GM23338 (cell line): ENCODE results near the gene ARHGAP9. TPM values are rescaled to one million over a fixed set of nuclear protein-coding genes. Genes with fewer than 3 reads are reported as not detected.
"Not testable (repeated sequence)": the region's sequence is repeated elsewhere in the genome, so short reads cannot be mapped to it uniquely, and the experiment has no call there.

Source experiments
- ATAC-seq: fragments of 200-7000 bp; cut with Tn5 transposase; 3 replicates; pipeline ENCODE4 v1.9.1; 2020
- DNase-seq: peaks from one replicate; pipeline ENCODE4 v3.0.0-alpha.2; 2015; ENCODE audit warnings: low spot score
- H2AFZ ChIP-seq: fragments of 200-600 bp; sonication (generic); 2 replicates; pipeline ENCODE4 v1.8.0; 2016; ENCODE audit warnings: antibody characterized with exemption, mild to moderate bottlenecking, moderate library complexity
- H3F3A ChIP-seq: fragments of 200-600 bp; sonication (generic); replicated peaks from 2 replicates; pipeline ENCODE4 v1.8.0; 2017; ENCODE audit warnings: antibody characterized with exemption, mixed run types, low read depth
- H3K27ac ChIP-seq: fragments of 200-600 bp; sonication (generic); 2 replicates; pipeline ENCODE4 v1.6.1; 2016; ENCODE audit warnings: low read depth
- H3K27me3 ChIP-seq: fragments of 200-600 bp; sonication (generic); 2 replicates; pipeline ENCODE4 v1.8.0; 2016; ENCODE audit warnings: mild to moderate bottlenecking, mixed run types, moderate library complexity; ENCODE audit not compliant: insufficient read depth
- H3K36me3 ChIP-seq: fragments of 200-600 bp; sonication (generic); 2 replicates; pipeline ENCODE4 v1.8.0; 2016; ENCODE audit warnings: mild to moderate bottlenecking; ENCODE audit not compliant: insufficient read depth
- H3K4me1 ChIP-seq: fragments of 200-600 bp; sonication (generic); 2 replicates; pipeline ENCODE4 v1.8.0; 2016; ENCODE audit warnings: mild to moderate bottlenecking, moderate library complexity; ENCODE audit not compliant: insufficient read depth
- H3K4me2 ChIP-seq: fragments of 200-600 bp; sonication (generic); 2 replicates; pipeline ENCODE4 v1.7.1; 2017; ENCODE audit warnings: mixed run types
- H3K4me3 ChIP-seq: fragments of 200-600 bp; sonication (generic); 2 replicates; pipeline ENCODE4 v1.6.1; 2016; ENCODE audit warnings: mixed run types
- H3K79me2 ChIP-seq: fragments of 200-600 bp; sonication (generic); replicated peaks from 2 replicates; pipeline ENCODE4 v1.8.0; 2017; ENCODE audit warnings: mild to moderate bottlenecking; ENCODE audit not compliant: insufficient read depth
- H3K9me2 ChIP-seq: fragments of 200-600 bp; sonication (generic); 2 replicates; pipeline ENCODE4 v1.8.0; 2017; ENCODE audit not compliant: insufficient read depth
- H4K20me1 ChIP-seq: fragments of 200-600 bp; sonication (generic); replicated peaks from 2 replicates; pipeline ENCODE4 v1.8.0; 2017; ENCODE audit warnings: mild to moderate bottlenecking; ENCODE audit not compliant: insufficient read depth
- H3K27ac Mint-ChIP-seq: 2 replicates; pipeline ENCODE4 v1.8.0; 2020; ENCODE audit warnings: inconsistent platforms, mild to moderate bottlenecking, moderate library complexity, mixed read lengths
- H3K27me3 Mint-ChIP-seq: 3 replicates; pipeline ENCODE4 v1.8.0; 2022; ENCODE audit warnings: low read depth, mild to moderate bottlenecking, moderate library complexity, mixed read lengths, inconsistent platforms; ENCODE audit not compliant: insufficient read depth, poor library complexity
- H3K36me3 Mint-ChIP-seq: 3 replicates; pipeline ENCODE4 v1.8.0; 2021; ENCODE audit warnings: low read depth, mild to moderate bottlenecking, inconsistent platforms, moderate library complexity, mixed read lengths
- H3K4me1 Mint-ChIP-seq: 3 replicates; pipeline ENCODE4 v1.8.0; 2020; ENCODE audit warnings: mild to moderate bottlenecking, inconsistent platforms, mixed read lengths
- H3K4me3 Mint-ChIP-seq: 3 replicates; pipeline ENCODE4 v1.8.0; 2021; ENCODE audit warnings: moderate library complexity, mild to moderate bottlenecking, inconsistent platforms, mixed read lengths
- H3K9me3 Mint-ChIP-seq: 3 replicates; pipeline ENCODE4 v1.8.0; 2020; ENCODE audit warnings: moderate library complexity, mild to moderate bottlenecking, inconsistent platforms, mixed read lengths
- microRNA counts: library from miRNA; unstranded; fragments of <30 nt; microRNA quantifications from one replicate; lab custom pipeline; 2017
- microRNA-seq: library from miRNA; unstranded; fragments of <30 nt; microRNA quantifications from one replicate; pipeline ENCODE4, GENCODE V29; 2017
- polyA plus RNA-seq: library from polyadenylated mRNA; unstranded; fragments of >200 nt; fragmentation: Nextera tagmentation; extraction: Ambion mirVana; gene quantifications from 2 replicates; pipeline ENCODE4 v1.2.1, GENCODE V29; 2016
- small RNA-seq: library from RNA; depleted of rRNA; stranded (forward); fragments of <200 nt; gene quantifications from one replicate; pipeline ENCODE3, GENCODE V24; 2014; ENCODE audit warnings: low replicate concordance
- total RNA-seq: library from RNA; depleted of rRNA; stranded (reverse); fragments of >200 nt; shearing (Covaris generic); gene quantifications from 2 replicates; pipeline ENCODE4 v1.2.3, GENCODE V29; 2014; rRNA removed

ARHGAP9 gene
- total and polyA plus RNA-seq, 2 experiments from 2014 or later: 4.5 to 7.1 TPM

- H3K27ac Mint-ChIP-seq, H3K9me2 ChIP-seq, H3K36me3 Mint-ChIP-seq, DNase-seq, H2AFZ ChIP-seq, H3K27ac ChIP-seq, H3K27me3 Mint-ChIP-seq, H3F3A ChIP-seq, H3K4me2 ChIP-seq, ATAC-seq, H3K27me3 ChIP-seq, H3K4me3 ChIP-seq, H3K4me3 Mint-ChIP-seq, H4K20me1 ChIP-seq, H3K36me3 ChIP-seq, H3K9me3 Mint-ChIP-seq: not testable (repeated sequence)
- Histone ChIP-seq H3K79me2 (peaks cover 34% of the 10 kb centered on the region), H3K4me1 (peaks cover 15% of the 10 kb centered on the region; the same call in 1 of the 2 replicates)
- peaks cover 22% of the 10 kb centered on the region for H3K4me1 Mint-ChIP-seq
Measured at GRCh38 chr12:57426948-57427347, 52.7 kb downstream of the ARHGAP9 start.

MicroRNAs within 50 kb of the gene (microRNA counts, 767-probe panel; counts per million panel counts)
- microRNA hsa-miR-616-3p (lab: Ali Mortazavi, UCI): not detected

Small RNA genes within 50 kb of the gene (microRNA-seq; reads per million reads assigned to microRNA genes)
- gene MIR616: 0.89 reads per million
- gene MIR6758: 1.8 reads per million

Small RNA genes within 50 kb of the gene (small RNA-seq; reads per million reads assigned to genes)
- not detected for gene MIR616

Other genes with a start within 250 kb of the ARHGAP9 start
- gene STAC3, start 228.7 kb downstream of the ARHGAP9 start, total RNA-seq: 1.2 and 3.0 TPM in 2 replicates
- gene STAC3, start 228.7 kb downstream of the ARHGAP9 start, polyA plus RNA-seq: 0.48 and 0.59 TPM in 2 replicates
- 17.7 and 19.6 TPM in 2 replicates for gene R3HDM2, start 48.8 kb downstream of the ARHGAP9 start, total RNA-seq
- 9.6 and 10.2 TPM in 2 replicates for gene R3HDM2, start 48.8 kb downstream of the ARHGAP9 start, polyA plus RNA-seq
- gene INHBC, start 45.1 kb downstream of the ARHGAP9 start, total RNA-seq: not detected in 2 replicates
- gene INHBC, start 45.1 kb downstream of the ARHGAP9 start, polyA plus RNA-seq: 0.53 TPM in 1 of 2 replicates, not detected in the other
- 19.4 and 29.0 TPM in 2 replicates for gene INHBE, start 24.6 kb downstream of the ARHGAP9 start, total RNA-seq
- gene INHBE, start 24.6 kb downstream of the ARHGAP9 start, polyA plus RNA-seq: 5.6 and 7.4 TPM in 2 replicates
- 16.1 and 18.1 TPM in 2 replicates for gene GLI1, start 20.1 kb downstream of the ARHGAP9 start, total RNA-seq
- gene GLI1, start 20.1 kb downstream of the ARHGAP9 start, polyA plus RNA-seq: 4.8 and 5.6 TPM in 2 replicates
- 247 and 266 TPM in 2 replicates for gene MARS1, start 8.2 kb upstream of the ARHGAP9 start, total RNA-seq
- 351 and 389 TPM in 2 replicates for gene MARS1, start 8.2 kb upstream of the ARHGAP9 start, polyA plus RNA-seq
- gene DDIT3, start 40.6 kb upstream of the ARHGAP9 start, total RNA-seq: 3.9 and 4.1 TPM in 2 replicates
- gene DDIT3, start 40.6 kb upstream of the ARHGAP9 start, polyA plus RNA-seq: 11.7 and 12.5 TPM in 2 replicates
- gene MBD6, start 43.0 kb upstream of the ARHGAP9 start, total RNA-seq: 12.5 and 16.9 TPM in 2 replicates
- 17.1 and 18.3 TPM in 2 replicates for gene MBD6, start 43.0 kb upstream of the ARHGAP9 start, polyA plus RNA-seq
- gene DCTN2, start 67.3 kb upstream of the ARHGAP9 start, total RNA-seq: 134 and 157 TPM in 2 replicates
- gene DCTN2, start 67.3 kb upstream of the ARHGAP9 start, polyA plus RNA-seq: 56.1 and 62.3 TPM in 2 replicates
- gene KIF5A, start 70.2 kb upstream of the ARHGAP9 start, total RNA-seq: 16.5 and 21.3 TPM in 2 replicates
- 9.1 and 11.1 TPM in 2 replicates for gene KIF5A, start 70.2 kb upstream of the ARHGAP9 start, polyA plus RNA-seq
- gene PIP4K2C, start 111.3 kb upstream of the ARHGAP9 start, total RNA-seq: 26.4 and 30.6 TPM in 2 replicates
- 10.5 and 10.8 TPM in 2 replicates for gene PIP4K2C, start 111.3 kb upstream of the ARHGAP9 start, polyA plus RNA-seq
- 37.8 and 46.6 TPM in 2 replicates for gene DTX3, start 125.0 kb upstream of the ARHGAP9 start, total RNA-seq
- 16.7 and 22.8 TPM in 2 replicates for gene DTX3, start 125.0 kb upstream of the ARHGAP9 start, polyA plus RNA-seq
- 9.9 and 10.2 TPM in 2 replicates for gene ARHGEF25, start 131.6 kb upstream of the ARHGAP9 start, total RNA-seq
- gene ARHGEF25, start 131.6 kb upstream of the ARHGAP9 start, polyA plus RNA-seq: 0.53 TPM in 1 of 2 replicates, not detected in the other
- 2.4 and 2.8 TPM in 2 replicates for gene B4GALNT1, start 153.3 kb upstream of the ARHGAP9 start, total RNA-seq
- 1.3 and 1.4 TPM in 2 replicates for gene B4GALNT1, start 153.3 kb upstream of the ARHGAP9 start, polyA plus RNA-seq
- gene OS9, start 214.3 kb upstream of the ARHGAP9 start, total RNA-seq: 66.1 and 79.7 TPM in 2 replicates
- 27.5 and 29.3 TPM in 2 replicates for gene OS9, start 214.3 kb upstream of the ARHGAP9 start, polyA plus RNA-seq